Adrenal gland (tissue), 5 donors: ENCODE results near the gene PITPNB.

Source experiments
- CTCF ChIP-seq, 6 experiments: fragments of 450-650 bp in 4 of 6; fragments of 200-600 bp in 2 of 6; sonication (generic) in 1 of 6; IDR thresholded peaks; 1 replicate in 5 of 6; 2 replicates in 1 of 6; pipeline versions ENCODE4 v1.5.1 to v1.8.0; 2016 to 2021; ENCODE audit warnings: antibody characterized with exemption in 6 of 6, mild to moderate bottlenecking in 2 of 6, moderate library complexity in 1 of 6
- POLR2A ChIP-seq, 2 donors: fragments of 450-650 bp; IDR thresholded peaks; one replicate each; pipeline ENCODE4 v1.6.1; 2017; ENCODE audit warnings: antibody characterized with exemption in 2 of 2, mild to moderate bottlenecking in 2 of 2, moderate library complexity in 1 of 2
- donor health status: DM: no; HTN: no; CAD: no.

- no peak for TF ChIP-seq CTCF (IDR thresholded peaks at IDR 0.05)
- TF ChIP-seq POLR2A (IDR thresholded peaks at IDR 0.05), result no peak
Observed at GRCh38 chr22:27846910-27847309, 72.1 kb downstream of the PITPNB start.
